Measurements from ENCODE around the gene RNF212.

RNF212 gene

GRCh38 chr4:1153567-1154090, 40.3 kb upstream of the RNF212 start:
- in situ Hi-C loops (cut with MboI; ENCODE audit: low pct_unique_long_range_greater_than_20kb, low sequenced_read_pairs, unreplicated experiment), result no loop called here
- DNase-seq (ENCODE audit: low spot score), result no peak

DNA sequence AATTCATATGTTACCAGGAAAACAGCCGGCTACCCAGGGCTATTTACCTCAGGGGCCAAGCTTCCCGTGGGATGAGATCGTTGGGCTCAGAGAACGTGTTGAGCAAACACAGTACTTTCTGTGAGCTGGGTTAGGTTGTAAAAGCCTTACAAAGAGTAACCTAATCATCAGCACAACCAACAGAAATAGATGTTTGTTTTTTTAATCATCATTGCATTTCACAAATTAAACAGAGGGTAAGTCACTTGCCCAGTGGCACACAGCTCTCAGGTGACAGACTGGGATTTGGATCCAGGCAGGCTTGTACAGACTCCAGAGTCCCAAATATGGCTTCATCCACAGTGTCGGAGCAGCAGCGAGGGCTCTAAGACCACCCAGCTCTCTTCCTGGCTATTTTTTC, 38.9 kb upstream of the RNF212 start:
- no peak for DNase-seq (ENCODE audit: low spot score)
- in situ Hi-C loops (cut with MboI; ENCODE audit: low pct_unique_long_range_greater_than_20kb, low sequenced_read_pairs, unreplicated experiment), result no loop called here
- TF ChIP-seq, protein P1, sequence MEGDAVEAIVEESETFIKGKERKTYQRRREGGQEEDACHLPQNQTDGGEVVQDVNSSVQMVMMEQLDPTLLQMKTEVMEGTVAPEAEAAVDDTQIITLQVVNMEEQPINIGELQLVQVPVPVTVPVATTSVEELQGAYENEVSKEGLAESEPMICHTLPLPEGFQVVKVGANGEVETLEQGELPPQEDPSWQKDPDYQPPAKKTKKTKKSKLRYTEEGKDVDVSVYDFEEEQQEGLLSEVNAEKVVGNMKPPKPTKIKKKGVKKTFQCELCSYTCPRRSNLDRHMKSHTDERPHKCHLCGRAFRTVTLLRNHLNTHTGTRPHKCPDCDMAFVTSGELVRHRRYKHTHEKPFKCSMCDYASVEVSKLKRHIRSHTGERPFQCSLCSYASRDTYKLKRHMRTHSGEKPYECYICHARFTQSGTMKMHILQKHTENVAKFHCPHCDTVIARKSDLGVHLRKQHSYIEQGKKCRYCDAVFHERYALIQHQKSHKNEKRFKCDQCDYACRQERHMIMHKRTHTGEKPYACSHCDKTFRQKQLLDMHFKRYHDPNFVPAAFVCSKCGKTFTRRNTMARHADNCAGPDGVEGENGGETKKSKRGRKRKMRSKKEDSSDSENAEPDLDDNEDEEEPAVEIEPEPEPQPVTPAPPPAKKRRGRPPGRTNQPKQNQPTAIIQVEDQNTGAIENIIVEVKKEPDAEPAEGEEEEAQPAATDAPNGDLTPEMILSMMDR (IDR thresholded peaks at IDR 0.05; ENCODE audit: extremely low read depth, insufficient read depth, missing control alignments), result no peak

More at GRCh38 chr4:1153567-1154090, 40.3 kb upstream of the RNF212 start:
- TF ChIP-seq, protein P1 (IDR thresholded peaks at IDR 0.05; ENCODE audit: extremely low read depth, insufficient read depth, missing control alignments), result no peak

GRCh38 chr4:1151541-1151940, 38.2 kb upstream of the RNF212 start:
- no peak for DNase-seq (ENCODE audit: low spot score)
- TF ChIP-seq, protein P1 (IDR thresholded peaks at IDR 0.05; ENCODE audit: extremely low read depth, insufficient read depth, missing control alignments), result no peak
- in situ Hi-C loops (cut with MboI; ENCODE audit: low pct_unique_long_range_greater_than_20kb, low sequenced_read_pairs, unreplicated experiment), result no loop called here

DNA sequence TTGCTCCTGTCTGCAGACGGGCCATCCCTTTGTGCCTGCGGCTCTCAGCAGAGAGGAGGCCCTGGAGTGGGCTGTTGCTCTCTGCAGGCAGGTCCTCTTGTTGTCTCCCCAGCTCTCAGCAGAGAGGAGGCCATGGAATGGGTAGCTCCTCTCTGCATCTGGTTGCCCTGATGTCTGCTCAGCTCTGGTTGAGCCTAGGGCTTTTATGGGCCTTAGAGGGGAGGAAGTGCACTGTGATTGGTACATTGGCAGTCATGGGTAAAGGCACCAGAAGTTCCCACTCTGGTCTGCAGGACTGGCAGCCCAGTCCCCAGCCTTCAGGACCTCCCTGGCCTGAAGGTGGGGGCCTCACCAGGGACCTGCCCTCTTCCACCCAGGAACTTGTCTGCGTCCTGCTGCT, 37.5 kb upstream of the RNF212 start:
- TF ChIP-seq, protein P1 (IDR thresholded peaks at IDR 0.05; ENCODE audit: extremely low read depth, insufficient read depth, missing control alignments), result no peak
- no peak for DNase-seq (ENCODE audit: low spot score)
- in situ Hi-C loops (cut with MboI; ENCODE audit: low pct_unique_long_range_greater_than_20kb, low sequenced_read_pairs, unreplicated experiment), result no loop called here

- no peak for DNase-seq (ENCODE audit: low spot score)
- in situ Hi-C loops (cut with MboI; ENCODE audit: low pct_unique_long_range_greater_than_20kb, low sequenced_read_pairs, unreplicated experiment), result loop anchor here (10.0 kb wide), 2 partner anchors 115 to 215 kb away; no protein-coding TSS in a partner anchor
- TF ChIP-seq, protein P1 (IDR thresholded peaks at IDR 0.05; ENCODE audit: extremely low read depth, insufficient read depth, missing control alignments), result no peak
Measured at GRCh38 chr4:1139860-1140259, 26.5 kb upstream of the RNF212 start.

DNA sequence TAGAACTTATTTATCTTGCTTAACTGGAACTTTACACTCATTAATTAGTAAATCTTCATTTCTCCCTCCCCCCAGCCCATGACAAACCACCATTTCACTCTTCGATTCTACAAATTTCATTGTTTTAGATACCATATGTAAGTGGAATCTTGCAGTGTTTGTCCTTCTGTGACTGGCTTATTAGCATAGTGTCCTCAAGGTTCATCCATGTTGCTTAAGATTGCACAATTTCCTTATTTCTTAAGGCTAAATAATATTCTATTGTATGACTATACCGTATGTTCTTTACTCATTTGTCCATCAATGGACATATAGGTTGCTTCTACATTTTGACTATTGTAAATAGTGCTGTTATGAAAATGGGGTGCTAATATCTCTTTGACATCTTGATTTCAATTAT, 24.5 kb upstream of the RNF212 start:
- TF ChIP-seq, protein P1 (IDR thresholded peaks at IDR 0.05; ENCODE audit: extremely low read depth, insufficient read depth, missing control alignments), result no peak
- DNase-seq (ENCODE audit: low spot score), result no peak
- in situ Hi-C loops (cut with MboI; ENCODE audit: low pct_unique_long_range_greater_than_20kb, low sequenced_read_pairs, unreplicated experiment), result loop anchor here (10.0 kb wide), 2 partner anchors 117 to 217 kb away; no protein-coding TSS in a partner anchor
